CD8-positive, alpha-beta memory T cell (primary cell): ENCODE results near the gene CAV2. TPM values are rescaled to one million over a fixed set of nuclear protein-coding genes. Genes with fewer than 3 reads are reported as not detected.

Source experiments
- CTCF ChIA-PET: fragments of 350-600 bp; sonication (Branson Sonifier 250); formaldehyde crosslinking; loops from one replicate; lab custom pipeline; 2021; ENCODE audit warnings: antibody characterized with exemption; lab: Charles Lee
- POLR2A ChIA-PET: fragments of 350-600 bp; sonication (Branson Sonifier 250); formaldehyde crosslinking; loops from one replicate; lab custom pipeline; 2021; ENCODE audit warnings: antibody characterized with exemption; lab: Charles Lee
- DNase-seq, 5 donors: peaks; one replicate each; pipeline versions ENCODE4 v3.0.0 to v3.0.0-alpha.2; 2020 to 2022; ENCODE audit warnings: mixed read lengths in 1 of 5
- H3K27ac ChIP-seq: one replicate; pipeline ENCODE4 v1.7.0; 2013; ENCODE audit warnings: low read depth, mild to moderate bottlenecking, low read length, moderate library complexity
- H3K27me3 ChIP-seq: 2 replicates; pipeline ENCODE4 v1.7.0; 2013; ENCODE audit warnings: low read length, mild to moderate bottlenecking; ENCODE audit not compliant: insufficient read depth, poor library complexity, severe bottlenecking
- H3K36me3 ChIP-seq: 2 replicates; pipeline ENCODE4 v1.7.0; 2013; ENCODE audit warnings: mild to moderate bottlenecking, low read length, moderate library complexity; ENCODE audit not compliant: insufficient read depth
- H3K4me1 ChIP-seq: 2 replicates; pipeline ENCODE4 v1.7.0; 2013; ENCODE audit warnings: mild to moderate bottlenecking, low read length, moderate library complexity; ENCODE audit not compliant: insufficient read depth
- H3K4me3 ChIP-seq: 2 replicates; pipeline ENCODE4 v1.7.0; 2013; ENCODE audit warnings: mild to moderate bottlenecking, low read length
- H3K9me3 ChIP-seq: 2 replicates; pipeline ENCODE4 v1.7.0; 2013; ENCODE audit warnings: mild to moderate bottlenecking, low read length
- H3K27ac Mint-ChIP-seq, 8 donors: one replicate each; pipeline ENCODE4 v1.8.0; 2020 to 2021; ENCODE audit warnings: mixed read lengths in 8 of 8, mild to moderate bottlenecking in 6 of 8, inconsistent platforms in 3 of 8, moderate library complexity in 3 of 8
- H3K27me3 Mint-ChIP-seq, 2 donors: one replicate each; pipeline ENCODE4 v1.8.0; 2020 to 2021; ENCODE audit warnings: mixed read lengths in 2 of 2, mild to moderate bottlenecking in 1 of 2, moderate library complexity in 1 of 2
- H3K36me3 Mint-ChIP-seq, 3 donors: one replicate each; pipeline ENCODE4 v1.8.0; 2020 to 2021; ENCODE audit warnings: mixed read lengths in 3 of 3, inconsistent platforms in 1 of 3, mild to moderate bottlenecking in 1 of 3
- H3K4me1 Mint-ChIP-seq, 3 donors: one replicate each; pipeline ENCODE4 v1.8.0; 2020 to 2021; ENCODE audit warnings: mixed read lengths in 3 of 3, inconsistent platforms in 1 of 3, mild to moderate bottlenecking in 1 of 3
- H3K4me3 Mint-ChIP-seq, 7 donors: one replicate each; pipeline ENCODE4 v1.8.0; 2020 to 2021; ENCODE audit warnings: mixed read lengths in 7 of 7, mild to moderate bottlenecking in 6 of 7, moderate library complexity in 4 of 7, inconsistent platforms in 2 of 7
- H3K9me3 Mint-ChIP-seq, 5 donors: one replicate each; pipeline ENCODE4 v1.8.0; 2020 to 2022; ENCODE audit warnings: mixed read lengths in 5 of 5, mild to moderate bottlenecking in 3 of 5, moderate library complexity in 2 of 5, inconsistent platforms in 1 of 5
- polyA plus RNA-seq: library from polyadenylated mRNA; unstranded; fragments of 300-500 nt; fragmentation: Illumina TruSeq; gene quantifications from one replicate; pipeline ENCODE4 v1.2.3, GENCODE V29; 2021
- total RNA-seq, 2 experiments: library from RNA; stranded (reverse); gene quantifications; one replicate each; pipeline ENCODE4 v1.2.3, GENCODE V29; 2021

CAV2 gene
- total and polyA plus RNA-seq, 3 experiments from 2014 or later = not detected

- H3K4me3 ChIP-seq = no peak overlapping the region
- ChIA-PET POLR2A (no interaction called here), CTCF (interaction anchor here (3.9 kb wide), 1 partner anchor 16 kb away, joined by 17 read pairs; no protein-coding TSS in a partner anchor)
- no peaks in the 10 kb centered on the region for H3K9me3 Mint-ChIP-seq
- H3K4me1 Mint-ChIP-seq = peaks cover 18 to 25% (median 23%) of the 10 kb centered on the region in 3 donors
- no peak overlapping the region for H3K4me3 Mint-ChIP-seq
- DNase-seq = no peak
- H3K27ac ChIP-seq = no peak overlapping the region
- no peaks in the 10 kb centered on the region for H3K4me1 ChIP-seq
- no peaks in the 10 kb centered on the region for H3K9me3 ChIP-seq
- peaks cover 8 to 20% of the 10 kb centered on the region in 2 donors for H3K27me3 Mint-ChIP-seq
- peaks cover 0 to 3% (median 0%) of the 10 kb centered on the region in 3 donors for H3K36me3 Mint-ChIP-seq
- peak overlapping the region in 1 of 8 donors; percentile 18 for H3K27ac Mint-ChIP-seq
- H3K36me3 ChIP-seq = no peaks in the 10 kb centered on the region
- H3K27me3 ChIP-seq = no peaks in the 10 kb centered on the region
Measured at GRCh38 chr7:116509982-116510579, 10.5 kb downstream of the CAV2 start.

GRCh38 chr7:116510795-116511194 is 11.3 kb downstream of the CAV2 start:
- no peak for DNase-seq
- peak overlapping the region in 1 of 8 donors; percentile 92 for H3K27ac Mint-ChIP-seq
- no peak overlapping the region for H3K27ac ChIP-seq
- peak overlapping the region in 4 of 7 donors; percentile 13 to 51 (median 24) for H3K4me3 Mint-ChIP-seq
- peaks cover 18 to 25% (median 23%) of the 10 kb centered on the region in 3 donors for H3K4me1 Mint-ChIP-seq
- peaks cover 10 to 20% of the 10 kb centered on the region in 2 donors for H3K27me3 Mint-ChIP-seq
- no peaks in the 10 kb centered on the region for H3K36me3 ChIP-seq
- peaks cover 0 to 3% (median 0%) of the 10 kb centered on the region in 3 donors for H3K36me3 Mint-ChIP-seq
- H3K4me1 ChIP-seq = no peaks in the 10 kb centered on the region
- H3K27me3 ChIP-seq = no peaks in the 10 kb centered on the region
- H3K9me3 Mint-ChIP-seq = no peaks in the 10 kb centered on the region
- no peak overlapping the region for H3K4me3 ChIP-seq
- ChIA-PET CTCF (interaction anchor here (3.9 kb wide), 1 partner anchor 15 kb away, joined by 17 read pairs; no protein-coding TSS in a partner anchor), POLR2A (no interaction called here)
- H3K9me3 ChIP-seq = no peaks in the 10 kb centered on the region

DNA sequence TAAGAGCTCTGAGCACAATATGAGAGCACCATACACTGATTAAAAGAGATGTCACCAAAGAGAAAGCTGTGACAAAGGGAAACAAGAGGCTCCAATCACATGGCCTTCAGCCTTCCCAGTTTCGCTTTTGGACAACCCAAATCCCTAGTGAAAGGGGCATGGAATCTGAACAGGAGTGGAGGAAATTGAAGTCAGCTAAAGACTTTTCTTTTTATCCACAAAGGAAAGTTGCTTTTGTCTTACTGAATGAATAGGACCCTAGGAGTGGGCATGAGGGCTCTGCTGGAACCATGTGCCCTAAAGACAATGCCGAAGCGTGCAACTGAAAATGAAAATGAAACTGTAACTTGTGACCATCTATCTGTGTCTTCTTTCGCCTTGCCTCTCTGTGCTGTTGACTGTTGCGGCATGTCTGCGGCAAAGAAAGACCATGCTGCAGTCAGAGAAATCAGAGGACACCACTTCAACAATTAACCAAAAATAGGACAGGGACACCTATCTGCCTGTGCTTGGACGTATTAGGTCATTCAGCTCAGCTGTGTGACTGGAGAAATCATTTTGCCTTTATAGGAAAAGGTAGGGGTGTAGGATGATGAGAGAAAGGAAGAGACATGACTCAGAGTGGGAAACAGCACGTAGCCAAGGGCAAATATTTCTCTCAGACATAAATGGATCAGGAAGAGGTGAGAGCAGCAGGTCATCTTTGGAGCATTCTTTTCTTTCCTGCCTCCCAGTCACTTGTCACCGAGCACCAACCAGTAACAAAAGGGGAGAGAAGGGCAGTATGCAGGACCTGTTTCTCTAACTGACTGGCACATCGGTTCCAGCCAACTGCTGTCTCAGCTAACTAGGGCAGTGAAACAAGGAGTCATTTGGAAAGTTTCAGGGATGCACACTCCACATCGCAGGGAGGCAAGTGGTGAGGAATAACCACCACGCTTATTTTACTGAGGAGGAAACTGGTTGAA is 12.3 kb downstream of the CAV2 start:
- Mint-ChIP-seq H3K27me3 (peaks cover 9 to 18% of the 10 kb centered on the region in 2 donors), H3K4me1 (peaks cover 18 to 25% (median 23%) of the 10 kb centered on the region in 3 donors), H3K9me3 (no peaks in the 10 kb centered on the region), H3K36me3 (peaks cover 0 to 3% (median 0%) of the 10 kb centered on the region in 3 donors), H3K4me3 (peak overlapping the region; percentile 86 to 95 (median 92)), H3K27ac (peak overlapping the region; percentile 9 to 95 (median 88))
- Histone ChIP-seq H3K4me1 (no peaks in the 10 kb centered on the region), H3K9me3 (no peaks in the 10 kb centered on the region), H3K36me3 (no peaks in the 10 kb centered on the region), H3K4me3 (peak overlapping the region; percentile 58), H3K27ac (peak overlapping the region; percentile 32), H3K27me3 (no peaks in the 10 kb centered on the region)
- POLR2A ChIA-PET = interaction anchor here (0.6 kb wide), 1 partner anchor 70 kb away, joined by 3 read pairs; no protein-coding TSS in a partner anchor
- CTCF ChIA-PET = interaction anchor here (1.0 to 3.9 kb wide), 2 partner anchors 14 to 20 kb away, joined by 3 to 17 read pairs; no protein-coding TSS in a partner anchor
- peak in 2 of 5 donors; percentile 54 to 55 for DNase-seq

- H3K27ac Mint-ChIP-seq = peak overlapping the region in 7 of 8 donors; percentile 33 to 95 (median 91)
- peaks cover 0 to 3% (median 0%) of the 10 kb centered on the region in 3 donors for H3K36me3 Mint-ChIP-seq
- DNase-seq = no peak
- H3K27me3 Mint-ChIP-seq = peaks cover 12 to 15% of the 10 kb centered on the region in 2 donors
- no peak overlapping the region for H3K27ac ChIP-seq
- H3K27me3 ChIP-seq = no peaks in the 10 kb centered on the region
- peaks cover 18 to 25% (median 23%) of the 10 kb centered on the region in 3 donors for H3K4me1 Mint-ChIP-seq
- no peaks in the 10 kb centered on the region for H3K9me3 Mint-ChIP-seq
- no peak overlapping the region for H3K4me3 ChIP-seq
- POLR2A ChIA-PET = interaction anchor here (0.6 kb wide), 1 partner anchor 70 kb away, joined by 3 read pairs; no protein-coding TSS in a partner anchor
- H3K4me3 Mint-ChIP-seq = peak overlapping the region; percentile 86 to 95 (median 92)
- H3K9me3 ChIP-seq = no peaks in the 10 kb centered on the region
- H3K36me3 ChIP-seq = no peaks in the 10 kb centered on the region
- no peaks in the 10 kb centered on the region for H3K4me1 ChIP-seq
- CTCF ChIA-PET = interaction anchor here (1.0 to 3.9 kb wide), 2 partner anchors 13 to 19 kb away, joined by 3 to 17 read pairs; no protein-coding TSS in a partner anchor
Measured at GRCh38 chr7:116512520-116513188, 13.1 kb downstream of the CAV2 start.

DNA sequence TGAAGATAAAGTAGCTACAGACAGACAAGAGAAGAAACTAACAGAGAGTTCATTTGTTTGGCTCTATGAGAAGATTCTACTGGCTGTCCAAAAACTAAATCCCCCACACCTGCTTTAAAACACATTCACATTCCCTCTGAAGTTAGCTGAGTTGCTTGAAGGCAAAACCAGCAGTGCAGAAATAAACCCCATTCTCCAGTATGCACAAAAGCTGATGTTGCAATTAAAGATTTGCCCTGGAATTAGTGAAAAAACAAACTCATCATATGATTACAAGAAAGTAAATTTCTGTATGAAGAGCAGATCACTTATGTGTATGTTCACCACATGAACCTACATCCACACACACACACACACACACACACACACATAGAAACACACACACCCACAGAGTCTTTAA is 16.0 kb downstream of the CAV2 start:
- Histone ChIP-seq H3K36me3 (no peaks in the 10 kb centered on the region), H3K27ac (no peak overlapping the region), H3K4me3 (no peak overlapping the region), H3K4me1 (no peaks in the 10 kb centered on the region), H3K9me3 (no peaks in the 10 kb centered on the region), H3K27me3 (no peaks in the 10 kb centered on the region)
- H3K27ac Mint-ChIP-seq = no peak overlapping the region
- no peak overlapping the region for H3K4me3 Mint-ChIP-seq
- ChIA-PET CTCF (interaction anchor here (2.6 kb wide), 1 partner anchor 11 kb away, joined by 13 read pairs; no protein-coding TSS in a partner anchor), POLR2A (no interaction called here)
- peaks cover 22 to 30% of the 10 kb centered on the region in 2 donors for H3K27me3 Mint-ChIP-seq
- DNase-seq = no peak
- H3K36me3 Mint-ChIP-seq = peaks cover 0 to 3% (median 0%) of the 10 kb centered on the region in 3 donors
- H3K9me3 Mint-ChIP-seq = no peaks in the 10 kb centered on the region
- peaks cover 18 to 25% (median 23%) of the 10 kb centered on the region in 3 donors for H3K4me1 Mint-ChIP-seq

DNA sequence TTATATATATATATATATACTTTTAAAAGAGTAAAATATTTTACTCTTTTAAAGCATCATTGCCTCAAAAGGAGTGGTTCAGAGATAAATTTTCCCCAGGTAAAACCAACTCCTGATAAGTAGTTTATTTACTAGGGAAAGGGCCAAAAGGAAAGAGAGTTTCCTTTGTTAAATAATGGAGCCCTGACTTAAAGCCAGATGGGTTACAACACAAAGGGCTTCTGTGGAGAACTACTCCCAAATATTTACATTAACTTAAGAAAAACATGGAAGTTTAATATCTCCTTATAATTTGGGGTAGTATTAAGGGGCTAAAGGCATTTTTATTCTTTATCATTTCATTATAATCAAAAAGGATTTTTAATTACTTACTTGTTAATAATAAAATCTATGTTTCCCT is 16.8 kb downstream of the CAV2 start:
- no peaks in the 10 kb centered on the region for H3K9me3 Mint-ChIP-seq
- no peaks in the 10 kb centered on the region for H3K36me3 ChIP-seq
- peaks cover 2% of the 10 kb centered on the region for H3K27me3 ChIP-seq
- H3K4me1 Mint-ChIP-seq = peaks cover 16 to 17% (median 17%) of the 10 kb centered on the region in 3 donors
- no peak for DNase-seq
- ChIA-PET CTCF (interaction anchor here (2.6 kb wide), 1 partner anchor 10 kb away, joined by 13 read pairs; no protein-coding TSS in a partner anchor), POLR2A (no interaction called here)
- no peak overlapping the region for H3K27ac Mint-ChIP-seq
- no peaks in the 10 kb centered on the region for H3K9me3 ChIP-seq
- peaks cover 0 to 3% (median 0%) of the 10 kb centered on the region in 3 donors for H3K36me3 Mint-ChIP-seq
- H3K27me3 Mint-ChIP-seq = peaks cover 22 to 35% of the 10 kb centered on the region in 2 donors
- no peaks in the 10 kb centered on the region for H3K4me1 ChIP-seq
- no peak overlapping the region for H3K4me3 ChIP-seq
- no peak overlapping the region for H3K4me3 Mint-ChIP-seq
- H3K27ac ChIP-seq = no peak overlapping the region

GRCh38 chr7:116517626-116518025 is 18.1 kb downstream of the CAV2 start:
- Histone ChIP-seq H3K4me1 (no peaks in the 10 kb centered on the region), H3K9me3 (no peaks in the 10 kb centered on the region), H3K4me3 (no peak overlapping the region), H3K27ac (no peak overlapping the region), H3K36me3 (no peaks in the 10 kb centered on the region), H3K27me3 (peaks cover 4% of the 10 kb centered on the region)
- ChIA-PET CTCF (no interaction called here), POLR2A (no interaction called here)
- peaks cover 3 to 4% (median 4%) of the 10 kb centered on the region in 3 donors for H3K4me1 Mint-ChIP-seq
- DNase-seq = no peak
- H3K27me3 Mint-ChIP-seq = peaks cover 27 to 46% of the 10 kb centered on the region in 2 donors
- no peak overlapping the region for H3K27ac Mint-ChIP-seq
- H3K36me3 Mint-ChIP-seq = no peaks in the 10 kb centered on the region
- no peaks in the 10 kb centered on the region for H3K9me3 Mint-ChIP-seq
- no peak overlapping the region for H3K4me3 Mint-ChIP-seq
